ENCODE measurements around the gene VGLL4. TPM values are rescaled to one million over a fixed set of nuclear protein-coding genes. Genes with fewer than 3 reads are reported as not detected.

VGLL4 gene
- total RNA-seq, 1 experiment from 2014 or later: 26.9 TPM

GRCh38 chr3:11575677-11576076 lies 68.0 kb downstream of the VGLL4 start:
- no peaks in the 10 kb centered on the region for H3K9me2 ChIP-seq (ENCODE audit: insufficient read depth)
- peaks cover 22% of the 10 kb centered on the region for H3K79me2 ChIP-seq (ENCODE audit: insufficient read depth, low read length)
- H4K20me1 ChIP-seq (ENCODE audit: insufficient read depth): no peaks in the 10 kb centered on the region
- H3K27ac ChIP-seq (ENCODE audit: low read depth, low read length): no peak overlapping the region
- no peak for TF ChIP-seq POLR2AphosphoS5 (IDR thresholded peaks at IDR 0.05; ENCODE audit: low read depth, low read length)
- no peak for TF ChIP-seq CEBPB (IDR thresholded peaks at IDR 0.05; ENCODE audit: low read depth)
- TF ChIP-seq, protein P1, sequence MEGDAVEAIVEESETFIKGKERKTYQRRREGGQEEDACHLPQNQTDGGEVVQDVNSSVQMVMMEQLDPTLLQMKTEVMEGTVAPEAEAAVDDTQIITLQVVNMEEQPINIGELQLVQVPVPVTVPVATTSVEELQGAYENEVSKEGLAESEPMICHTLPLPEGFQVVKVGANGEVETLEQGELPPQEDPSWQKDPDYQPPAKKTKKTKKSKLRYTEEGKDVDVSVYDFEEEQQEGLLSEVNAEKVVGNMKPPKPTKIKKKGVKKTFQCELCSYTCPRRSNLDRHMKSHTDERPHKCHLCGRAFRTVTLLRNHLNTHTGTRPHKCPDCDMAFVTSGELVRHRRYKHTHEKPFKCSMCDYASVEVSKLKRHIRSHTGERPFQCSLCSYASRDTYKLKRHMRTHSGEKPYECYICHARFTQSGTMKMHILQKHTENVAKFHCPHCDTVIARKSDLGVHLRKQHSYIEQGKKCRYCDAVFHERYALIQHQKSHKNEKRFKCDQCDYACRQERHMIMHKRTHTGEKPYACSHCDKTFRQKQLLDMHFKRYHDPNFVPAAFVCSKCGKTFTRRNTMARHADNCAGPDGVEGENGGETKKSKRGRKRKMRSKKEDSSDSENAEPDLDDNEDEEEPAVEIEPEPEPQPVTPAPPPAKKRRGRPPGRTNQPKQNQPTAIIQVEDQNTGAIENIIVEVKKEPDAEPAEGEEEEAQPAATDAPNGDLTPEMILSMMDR (IDR thresholded peaks at IDR 0.05 in 2 of 3, conservative IDR thresholded peaks at IDR 0.05 in 1 of 3; ENCODE audit: borderline replicate concordance in 1 of 3, insufficient read depth in 1 of 3, low read depth in 2 of 3, low read length in 2 of 3): no peak
- no peaks in the 10 kb centered on the region for H3K9me3 ChIP-seq (ENCODE audit: control insufficient read depth in 1 of 2, insufficient read depth in 1 of 2, low read depth in 1 of 2, low read length in 2 of 2)
- ATAC-seq: no peak
- H3K4me1 ChIP-seq (ENCODE audit: control insufficient read depth in 1 of 2, insufficient read depth in 2 of 2, low read length in 2 of 2): peaks cover 0 to 10% of the 10 kb centered on the region in 2 experiments; a peak in 3 of 4 replicates
- intact Hi-C loops (cut with micrococcal nuclease): no loop called here
- RAD21 ChIA-PET (ENCODE audit: low non-redundant PET in 1 of 2, low total read pairs in 2 of 2, uncharacterized antibody in 2 of 2, unreplicated experiment in 2 of 2): no interaction called here
- CTCF ChIA-PET: no interaction called here
- H2AFZ ChIP-seq (ENCODE audit: low read depth, low read length, poor library complexity, severe bottlenecking): no peak overlapping the region
- no peak overlapping the region for H3K9ac ChIP-seq (ENCODE audit: low read length)
- POLR2A ChIA-PET: no interaction called here
- no peak for DNase-seq (ENCODE audit: low read depth, low spot score)
- no peak overlapping the region for H3K4me3 ChIP-seq (replicated peaks in 1 of 2; ENCODE audit: low read depth in 1 of 2, low read length in 2 of 2)
- H3K27me3 ChIP-seq (ENCODE audit: insufficient read depth, low read length): no peaks in the 10 kb centered on the region
- H3K4me2 ChIP-seq (ENCODE audit: low read length): no peak overlapping the region
- no peaks in the 10 kb centered on the region for H3K36me3 ChIP-seq (ENCODE audit: control insufficient read depth in 1 of 2, insufficient read depth in 2 of 2, low read length in 2 of 2)
- no TSS peak for BruUV-seq (replicated peaks)

DNA sequence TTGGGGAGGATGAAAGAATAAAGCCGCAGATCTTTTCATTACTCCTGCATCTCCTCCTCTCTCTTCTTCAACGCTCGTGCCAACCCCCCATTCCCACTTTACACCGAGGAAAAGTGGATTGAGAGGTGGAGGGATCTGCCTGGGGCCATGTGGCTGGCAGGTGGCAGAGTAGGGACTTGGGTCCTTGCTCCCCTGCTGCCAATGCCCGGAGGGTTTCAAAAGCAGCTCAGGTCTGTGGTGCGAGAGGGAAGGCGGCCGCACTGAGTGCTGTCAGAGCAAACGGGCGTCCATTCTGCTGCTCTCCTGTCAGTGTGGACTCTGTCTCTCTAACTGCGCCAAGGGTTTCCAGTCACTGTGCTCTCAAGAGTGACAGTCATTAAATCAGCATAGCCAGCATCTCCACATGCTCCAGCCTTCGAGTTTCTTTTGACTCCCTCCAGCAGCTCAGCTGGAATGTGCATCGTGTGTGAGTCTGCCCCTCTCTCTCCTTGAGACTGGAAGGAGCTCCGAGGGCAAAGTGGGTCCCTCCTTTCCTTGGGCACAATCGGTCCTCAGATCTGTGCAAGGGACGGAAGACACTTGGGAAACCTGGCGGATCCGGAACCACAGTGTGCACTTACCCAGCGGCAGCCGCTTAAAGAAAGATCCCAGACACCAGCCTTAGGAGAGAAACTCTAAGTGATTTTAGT lies 68.6 kb downstream of the VGLL4 start:
- ChIA-PET RAD21 (ENCODE audit: low non-redundant PET in 1 of 2, low total read pairs in 2 of 2, uncharacterized antibody in 2 of 2, unreplicated experiment in 2 of 2) (no interaction called here), POLR2A (no interaction called here), CTCF (no interaction called here)
- no peak overlapping the region for H3K4me2 ChIP-seq (ENCODE audit: low read length)
- H3K4me3 ChIP-seq (replicated peaks in 1 of 2; ENCODE audit: low read depth in 1 of 2, low read length in 2 of 2): no peak overlapping the region
- no peaks in the 10 kb centered on the region for H3K27me3 ChIP-seq (ENCODE audit: insufficient read depth, low read length)
- DNase-seq (ENCODE audit: low read depth, low spot score) (no peak), ATAC-seq (no peak)
- TF ChIP-seq POLR2A (IDR thresholded peaks at IDR 0.05; ENCODE audit: borderline replicate concordance, extremely low read depth, insufficient read depth, insufficient read length) (no peak), ZFX (IDR thresholded peaks at IDR 0.05) (no peak), ZNF274 (IDR thresholded peaks at IDR 0.05; ENCODE audit: low read depth, low read length) (no peak), SRF (IDR thresholded peaks at IDR 0.05; ENCODE audit: low read depth) (no peak), REST (IDR thresholded peaks at IDR 0.05; ENCODE audit: low read depth) (no peak), RAD21 (IDR thresholded peaks at IDR 0.05; ENCODE audit: low read depth) (no peak), ELF1 (IDR thresholded peaks at IDR 0.05; ENCODE audit: borderline replicate concordance, low read depth) (no peak)
- TF ChIP-seq, protein P2, sequence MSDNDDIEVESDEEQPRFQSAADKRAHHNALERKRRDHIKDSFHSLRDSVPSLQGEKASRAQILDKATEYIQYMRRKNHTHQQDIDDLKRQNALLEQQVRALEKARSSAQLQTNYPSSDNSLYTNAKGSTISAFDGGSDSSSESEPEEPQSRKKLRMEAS (IDR thresholded peaks at IDR 0.05): no peak
- H3K27ac ChIP-seq (ENCODE audit: low read depth, low read length): no peak overlapping the region
- no TSS peak for BruUV-seq (replicated peaks)
- no peaks in the 10 kb centered on the region for H3K36me3 ChIP-seq (ENCODE audit: control insufficient read depth in 1 of 2, insufficient read depth in 2 of 2, low read length in 2 of 2)
- H3K79me2 ChIP-seq (ENCODE audit: insufficient read depth, low read length): peaks cover 16% of the 10 kb centered on the region
- H2AFZ ChIP-seq (ENCODE audit: low read depth, low read length, poor library complexity, severe bottlenecking): no peak overlapping the region
- no peaks in the 10 kb centered on the region for H3K9me2 ChIP-seq (ENCODE audit: insufficient read depth)
- H4K20me1 ChIP-seq (ENCODE audit: insufficient read depth): no peaks in the 10 kb centered on the region
- no peak overlapping the region for H3K9ac ChIP-seq (ENCODE audit: low read length)
- intact Hi-C loops (cut with micrococcal nuclease): no loop called here
- H3K4me1 ChIP-seq (ENCODE audit: control insufficient read depth in 1 of 2, insufficient read depth in 2 of 2, low read length in 2 of 2): peaks cover 4 to 16% of the 10 kb centered on the region in 2 experiments
- no peaks in the 10 kb centered on the region for H3K9me3 ChIP-seq (ENCODE audit: control insufficient read depth in 1 of 2, insufficient read depth in 1 of 2, low read depth in 1 of 2, low read length in 2 of 2)
